ENCODE results near the gene ZNF599.

Gene ZNF599

GRCh38 chr19:34722353-34722752, 50.7 kb downstream of the ZNF599 start:
- Histone ChIP-seq H3K27me3 (ENCODE audit: control insufficient read depth, insufficient read depth, low read length) (no peaks in the 10 kb centered on the region), H3K4me1 (ENCODE audit: control insufficient read depth, insufficient read depth, low read length) (no peaks in the 10 kb centered on the region), H3K27ac (ENCODE audit: low read length) (no peak overlapping the region), H3K4me3 (ENCODE audit: low read length) (no peak overlapping the region), H3K36me3 (ENCODE audit: control insufficient read depth, insufficient read depth, low read length) (no peaks in the 10 kb centered on the region), H3K9me3 (ENCODE audit: control insufficient read depth, insufficient read depth, low read length) (no peaks in the 10 kb centered on the region)
- WGBS (ENCODE audit: insufficient coverage, insufficient read length), result no CpG with 5 or more reads among the region's 11 CpGs
- no peak for DNase-seq (ENCODE audit: low read depth, low spot score)

- no peaks in the 10 kb centered on the region for H3K27me3 ChIP-seq (ENCODE audit: control insufficient read depth, insufficient read depth, low read length)
- no peak overlapping the region for H3K27ac ChIP-seq (ENCODE audit: low read length)
- H3K4me1 ChIP-seq (ENCODE audit: control insufficient read depth, insufficient read depth, low read length), result no peaks in the 10 kb centered on the region
- H3K36me3 ChIP-seq (ENCODE audit: control insufficient read depth, insufficient read depth, low read length), result no peaks in the 10 kb centered on the region
- no peak for DNase-seq (ENCODE audit: low read depth, low spot score)
- H3K9me3 ChIP-seq (ENCODE audit: control insufficient read depth, insufficient read depth, low read length), result peaks cover 2% of the 10 kb centered on the region
- H3K4me3 ChIP-seq (ENCODE audit: low read length), result no peak overlapping the region
Measured at GRCh38 chr19:34715357-34715756, 57.7 kb downstream of the ZNF599 start.

- H3K4me1 ChIP-seq (ENCODE audit: control insufficient read depth, insufficient read depth, low read length), result no peaks in the 10 kb centered on the region
- H3K27me3 ChIP-seq (ENCODE audit: control insufficient read depth, insufficient read depth, low read length), result no peaks in the 10 kb centered on the region
- H3K4me3 ChIP-seq (ENCODE audit: low read length), result no peak overlapping the region
- H3K9me3 ChIP-seq (ENCODE audit: control insufficient read depth, insufficient read depth, low read length), result peaks cover 2% of the 10 kb centered on the region
- no CpG with 5 or more reads among the region's 2 CpGs for WGBS (ENCODE audit: insufficient coverage, insufficient read length)
- no peaks in the 10 kb centered on the region for H3K36me3 ChIP-seq (ENCODE audit: control insufficient read depth, insufficient read depth, low read length)
- no peak overlapping the region for H3K27ac ChIP-seq (ENCODE audit: low read length)
- DNase-seq (ENCODE audit: low read depth, low spot score), result no peak
Measured at GRCh38 chr19:34713262-34713637, 59.8 kb downstream of the ZNF599 start.

GRCh38 chr19:34712395-34713261, 60.4 kb downstream of the ZNF599 start:
- Histone ChIP-seq H3K27ac (ENCODE audit: low read length) (no peak overlapping the region), H3K4me3 (ENCODE audit: low read length) (no peak overlapping the region), H3K9me3 (ENCODE audit: control insufficient read depth, insufficient read depth, low read length) (peaks cover 2% of the 10 kb centered on the region), H3K4me1 (ENCODE audit: control insufficient read depth, insufficient read depth, low read length) (no peaks in the 10 kb centered on the region), H3K36me3 (ENCODE audit: control insufficient read depth, insufficient read depth, low read length) (no peaks in the 10 kb centered on the region), H3K27me3 (ENCODE audit: control insufficient read depth, insufficient read depth, low read length) (no peaks in the 10 kb centered on the region)
- no peak for DNase-seq (ENCODE audit: low read depth, low spot score)
- WGBS (ENCODE audit: insufficient coverage, insufficient read length), result no CpG with 5 or more reads among the region's 11 CpGs

GRCh38 chr19:34711890-34712289, 61.1 kb downstream of the ZNF599 start:
- Histone ChIP-seq H3K4me3 (ENCODE audit: low read length) (no peak overlapping the region), H3K4me1 (ENCODE audit: control insufficient read depth, insufficient read depth, low read length) (no peaks in the 10 kb centered on the region), H3K9me3 (ENCODE audit: control insufficient read depth, insufficient read depth, low read length) (peaks cover 2% of the 10 kb centered on the region), H3K27me3 (ENCODE audit: control insufficient read depth, insufficient read depth, low read length) (no peaks in the 10 kb centered on the region), H3K27ac (ENCODE audit: low read length) (no peak overlapping the region), H3K36me3 (ENCODE audit: control insufficient read depth, insufficient read depth, low read length) (no peaks in the 10 kb centered on the region)
- no peak for DNase-seq (ENCODE audit: low read depth, low spot score)
- no CpG with 5 or more reads among the region's 6 CpGs for WGBS (ENCODE audit: insufficient coverage, insufficient read length)

All from iPS DF 6.9 (cell line).